Effector CD8-positive, alpha-beta T cell (primary cell): ENCODE results near the gene DLGAP1.
"Not testable (repeated sequence)": the region's sequence is repeated elsewhere in the genome, so short reads cannot be mapped to it uniquely, and the experiment has no call there.

Experiments used
- DNase-seq: peaks from one replicate; lab custom pipeline; 2025; lab: John Stamatoyannopoulos, UW

DLGAP1 gene

DNA sequence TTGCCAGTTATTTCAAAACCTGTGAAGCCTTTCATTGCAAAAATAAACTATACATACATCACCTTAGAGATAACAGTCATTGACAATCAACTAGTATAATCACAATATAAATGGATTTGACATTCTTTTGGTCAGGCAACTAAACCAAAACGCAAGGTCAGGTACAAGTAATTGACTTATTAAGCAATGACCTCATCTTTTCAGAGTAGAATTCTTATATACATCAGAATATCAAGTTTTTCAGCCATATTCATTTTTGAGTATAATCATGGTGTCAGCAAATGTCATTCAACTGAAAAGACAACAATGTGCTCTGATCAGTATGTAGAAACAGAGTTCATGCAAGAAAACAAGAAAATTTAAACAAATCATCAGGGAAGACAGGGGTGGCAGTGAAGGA, 796.6 kb downstream of the DLGAP1 start:
- no peak for DNase-seq

DNA sequence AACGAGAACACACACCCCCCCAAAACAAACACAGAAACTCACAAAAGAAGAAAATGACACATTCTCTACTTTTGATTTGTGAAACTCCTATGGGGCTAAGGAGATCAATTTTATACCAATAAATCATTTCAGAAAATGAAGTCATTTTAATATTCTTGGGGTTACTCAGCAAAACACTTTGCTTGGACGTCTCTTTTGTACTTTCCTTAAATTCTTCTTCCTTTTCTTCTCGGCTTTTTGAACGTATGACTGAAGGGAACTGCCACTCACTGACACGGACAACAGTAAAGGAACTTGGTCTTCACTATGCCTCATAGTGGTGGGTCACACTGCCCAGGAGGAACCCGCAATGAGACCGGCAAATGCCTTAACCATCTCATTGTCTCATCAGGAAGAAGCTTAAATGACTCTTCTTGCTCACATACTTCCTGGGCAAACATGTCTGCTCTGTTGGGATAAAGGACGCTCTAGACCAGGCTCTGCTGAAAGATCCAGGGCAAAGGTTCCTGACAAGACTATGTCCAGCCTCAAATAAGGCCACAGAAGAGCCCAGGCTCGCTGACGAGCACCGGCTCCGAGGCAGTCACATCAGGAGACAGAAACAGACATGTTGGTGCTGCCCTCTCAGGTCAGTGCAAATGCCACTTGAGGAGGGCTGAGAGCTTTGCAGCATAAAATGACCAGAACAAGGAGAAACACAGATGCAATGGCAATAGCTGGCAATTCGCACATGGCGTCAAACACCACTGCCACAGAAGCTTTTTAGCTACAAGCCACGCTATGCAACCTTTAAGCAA, 799.7 kb downstream of the DLGAP1 start:
- DNase-seq: no peak

DNA sequence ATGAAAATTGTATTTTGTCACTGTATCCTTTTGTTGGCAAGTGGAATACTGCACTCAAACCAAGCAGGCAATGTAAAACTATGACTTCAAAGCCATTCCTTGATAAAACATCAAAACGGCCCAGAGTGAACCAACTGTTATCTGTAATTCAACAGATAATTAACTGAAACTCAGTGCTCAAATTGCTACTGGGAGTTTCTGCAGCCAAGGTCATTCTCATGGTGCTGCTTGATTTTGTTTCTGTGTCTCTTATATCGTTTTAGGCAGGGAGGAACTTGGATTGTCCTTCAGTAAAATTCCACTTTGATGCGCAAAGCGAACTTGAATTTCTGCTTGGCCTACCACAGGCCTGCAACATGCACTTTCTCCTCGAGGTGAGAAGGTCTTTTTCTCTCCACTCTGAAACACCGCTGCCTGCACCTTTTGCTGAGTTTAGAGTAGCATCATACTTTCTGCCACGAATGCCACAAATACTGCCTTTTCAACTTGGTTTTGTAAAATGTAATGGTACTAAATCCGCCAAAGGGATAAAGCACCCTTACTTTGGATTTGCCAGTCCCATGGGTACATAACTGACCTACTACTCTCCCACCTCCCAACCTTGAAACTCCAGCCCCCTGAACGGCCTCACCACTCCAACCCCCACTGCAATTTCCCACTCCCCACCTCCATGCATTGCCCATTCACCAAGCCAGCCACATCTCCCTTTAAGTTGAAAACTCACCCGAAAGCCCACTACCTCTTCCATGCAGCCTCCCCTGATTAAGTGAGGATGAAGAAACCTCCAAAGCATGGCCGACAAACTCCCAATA, 800.5 kb downstream of the DLGAP1 start:
- no peak for DNase-seq

DNA sequence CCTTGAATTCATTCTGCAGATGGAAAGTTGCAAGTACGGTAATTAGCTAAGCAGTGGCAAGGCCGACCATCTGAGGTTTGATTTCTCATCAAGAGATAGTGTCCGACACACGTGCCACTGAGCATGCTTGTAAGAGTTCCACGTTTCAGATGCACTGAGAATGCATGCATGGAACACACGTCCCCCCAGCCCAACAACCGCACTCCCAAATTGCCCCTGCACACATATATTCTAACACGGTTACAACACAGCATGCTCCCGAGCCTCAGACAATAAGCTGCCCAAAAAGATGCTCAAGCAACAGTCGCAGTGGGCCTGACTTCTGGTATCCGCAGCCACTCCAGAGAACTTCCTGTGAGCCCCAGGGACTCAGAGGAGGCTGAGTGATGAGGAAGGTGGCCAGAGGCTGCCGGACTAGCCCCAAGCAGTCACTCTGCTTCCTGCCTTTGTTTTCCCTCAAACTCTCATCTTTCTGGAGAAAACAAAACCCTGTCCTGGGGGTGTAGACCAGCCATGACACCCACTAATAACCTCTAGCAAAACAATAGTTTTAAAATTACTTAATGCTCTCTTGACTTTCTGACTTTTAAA, 801.2 kb downstream of the DLGAP1 start:
- DNase-seq: no peak

DNA sequence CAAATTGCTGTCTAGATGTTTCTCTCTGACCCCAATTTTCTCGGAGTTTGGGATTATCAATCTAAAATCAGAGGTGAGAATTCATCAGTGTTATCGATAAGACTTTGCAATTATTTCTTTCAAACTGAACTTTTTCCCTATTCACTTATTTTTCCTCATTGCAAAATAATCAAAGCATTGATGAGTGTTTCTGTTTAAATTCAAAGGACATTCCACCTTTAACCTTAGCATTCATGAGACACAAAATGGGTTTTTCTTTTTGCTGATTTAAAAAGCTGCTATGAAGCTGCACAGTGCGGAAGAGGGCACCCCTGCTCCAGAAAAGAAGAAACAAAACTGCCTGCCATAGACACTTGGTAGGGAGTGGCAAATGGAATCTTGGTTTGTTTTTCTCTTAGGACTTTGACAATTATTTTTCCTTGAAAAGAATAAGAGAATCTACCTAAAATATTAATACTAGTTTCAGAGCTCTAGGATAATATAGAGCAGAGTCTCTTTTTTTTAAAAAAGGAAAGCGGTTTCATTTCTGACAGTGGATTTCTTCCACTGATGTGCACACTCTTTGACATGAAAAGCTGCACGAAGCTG, 801.8 kb downstream of the DLGAP1 start:
- DNase-seq: no peak

DNA sequence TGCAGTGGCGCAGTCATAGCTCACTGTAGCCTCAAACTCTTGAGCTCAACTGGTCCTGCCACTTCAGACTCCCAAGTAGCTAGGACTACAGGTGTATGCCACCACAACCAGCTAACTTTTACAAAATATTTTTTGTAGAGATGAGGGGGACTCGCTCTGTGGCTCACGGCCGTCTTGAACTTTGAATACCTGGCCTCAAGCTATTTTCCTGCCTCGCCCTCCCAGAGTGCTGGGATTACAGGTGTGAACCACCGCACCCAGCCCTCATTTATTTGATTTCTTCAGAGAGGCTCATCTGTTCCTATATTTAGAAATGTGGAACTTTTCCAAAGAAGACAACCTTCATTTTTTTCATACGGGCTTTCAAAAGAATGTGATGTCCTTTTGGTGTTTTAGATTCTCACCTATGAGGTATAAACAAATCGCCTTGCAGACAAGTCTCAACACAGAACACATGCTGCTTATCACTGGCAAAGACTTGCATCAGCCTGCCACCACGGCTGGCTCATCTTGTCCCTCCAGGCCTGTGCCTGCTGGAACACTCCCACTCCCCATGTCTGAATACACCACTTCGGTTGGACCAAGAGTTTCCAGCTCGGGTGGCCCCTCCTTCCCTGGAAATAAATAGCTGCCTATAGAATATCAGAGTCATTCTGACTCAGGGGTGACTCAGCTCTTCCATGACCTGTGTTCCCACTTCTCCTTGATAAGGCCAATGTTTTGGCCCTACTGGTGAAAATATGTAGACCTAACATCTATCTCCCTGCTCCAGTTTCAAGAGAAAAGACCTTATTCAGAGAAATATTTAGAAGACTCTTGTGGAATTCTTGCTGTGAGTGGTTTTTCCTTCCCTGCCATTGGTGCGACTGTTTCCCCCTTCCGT, 802.5 kb downstream of the DLGAP1 start:
- DNase-seq: no peak

DNA sequence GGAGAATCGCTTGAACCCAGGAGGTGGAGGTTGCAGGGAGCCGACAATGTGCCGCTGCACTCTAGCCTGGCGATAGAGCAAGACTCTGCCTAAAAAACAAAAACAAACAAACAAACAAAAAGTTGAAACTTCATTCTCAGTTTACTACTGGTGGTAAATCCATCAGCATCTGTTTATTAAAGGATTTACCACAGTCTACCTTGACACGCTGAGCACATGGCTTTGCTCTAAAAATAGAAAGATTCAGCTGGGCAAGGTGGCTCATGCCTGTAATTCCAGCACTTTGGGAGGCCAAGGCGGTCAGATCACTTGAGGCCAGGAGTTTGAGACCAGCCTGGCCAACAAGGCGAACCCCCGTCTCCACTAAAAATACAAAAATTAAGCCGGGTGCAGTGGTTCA, 803.8 kb downstream of the DLGAP1 start:
- DNase-seq: no peak

DNA sequence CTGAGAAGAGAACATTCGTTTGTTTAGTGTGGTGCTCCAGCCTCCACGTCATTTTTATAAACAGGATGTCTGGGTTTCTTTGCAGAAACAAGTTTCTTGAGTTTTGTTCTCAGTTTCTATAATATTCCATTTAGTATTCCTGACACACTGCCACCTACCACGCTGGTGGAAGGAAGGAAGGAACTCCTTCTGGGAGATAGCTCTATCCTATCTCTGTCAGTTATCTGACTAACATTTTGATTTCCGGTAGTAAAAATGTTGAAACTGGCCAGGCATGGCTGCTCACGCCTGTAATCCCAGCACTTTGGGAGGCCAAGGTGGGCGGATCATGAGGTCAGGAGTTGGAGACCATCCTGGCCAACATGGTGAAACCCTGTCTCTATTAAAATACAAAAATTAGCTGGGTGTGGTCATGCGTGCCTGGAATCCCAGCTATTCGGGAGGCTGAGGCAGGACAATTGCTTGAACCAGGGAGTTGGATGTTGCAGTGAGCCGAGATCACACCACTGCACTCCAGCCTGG, 804.5 kb downstream of the DLGAP1 start:
- not testable (repeated sequence) for DNase-seq

DNA sequence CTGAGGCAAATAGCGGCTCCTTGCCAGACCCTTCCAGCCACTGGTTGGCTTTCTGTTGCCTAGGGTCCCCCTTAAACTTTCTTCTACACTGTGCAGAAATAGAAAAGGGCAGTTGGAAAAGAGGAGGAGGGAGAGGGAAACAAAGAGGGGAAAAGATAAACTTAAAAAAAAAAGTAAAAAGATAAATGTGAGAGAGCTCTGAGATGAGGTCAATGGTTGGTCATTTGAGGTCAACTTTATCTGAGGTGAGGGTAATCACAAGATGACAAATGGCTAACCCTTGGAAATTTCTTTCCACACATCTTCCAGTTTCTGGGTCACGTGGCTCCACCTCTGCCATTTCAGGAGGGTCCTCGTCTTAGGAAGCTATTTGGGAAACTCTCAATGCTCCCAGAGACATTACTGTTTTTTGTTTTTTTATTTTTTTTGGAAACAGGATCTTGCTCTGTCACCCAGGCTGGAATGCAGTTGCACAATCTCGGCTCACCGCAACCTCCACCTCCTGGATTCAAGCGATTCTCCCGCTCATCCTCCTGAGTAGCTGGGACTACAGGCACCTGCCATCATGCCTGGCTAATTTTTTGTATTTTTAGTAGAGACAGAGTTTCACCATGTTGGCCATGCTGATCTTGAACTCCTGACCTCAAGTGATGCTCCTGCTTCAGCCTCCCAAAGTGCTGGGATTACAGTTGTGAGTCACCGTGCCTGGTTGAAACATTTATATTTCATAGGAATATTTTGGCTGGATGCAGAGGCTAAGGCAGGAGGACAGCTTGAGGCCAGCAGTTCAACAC, 805.3 kb downstream of the DLGAP1 start:
- DNase-seq: no peak

DNA sequence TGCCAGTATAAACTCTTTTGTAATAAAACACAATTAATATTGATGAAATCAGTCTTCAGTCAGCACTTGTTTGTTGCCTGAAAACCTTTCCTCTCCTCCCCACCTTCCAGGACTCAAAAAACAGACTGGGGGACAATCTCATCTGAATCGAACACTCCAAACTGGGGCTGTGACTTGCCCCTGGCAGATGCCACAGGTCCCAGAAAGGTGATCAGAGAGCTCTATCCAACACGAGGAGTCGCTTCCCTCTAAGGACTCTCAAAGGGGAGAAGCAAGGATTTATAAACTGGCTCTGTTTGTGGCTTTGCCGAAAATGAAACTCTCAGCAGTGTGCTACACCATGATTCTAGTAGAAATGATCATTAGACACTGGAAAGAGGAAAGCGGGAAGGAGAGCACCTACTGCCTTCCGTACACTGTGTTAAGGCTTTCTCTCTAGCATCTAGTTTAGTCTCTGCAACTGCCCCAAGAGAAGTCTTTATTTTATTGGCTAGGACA, 805.9 kb downstream of the DLGAP1 start:
- DNase-seq: no peak

DNA sequence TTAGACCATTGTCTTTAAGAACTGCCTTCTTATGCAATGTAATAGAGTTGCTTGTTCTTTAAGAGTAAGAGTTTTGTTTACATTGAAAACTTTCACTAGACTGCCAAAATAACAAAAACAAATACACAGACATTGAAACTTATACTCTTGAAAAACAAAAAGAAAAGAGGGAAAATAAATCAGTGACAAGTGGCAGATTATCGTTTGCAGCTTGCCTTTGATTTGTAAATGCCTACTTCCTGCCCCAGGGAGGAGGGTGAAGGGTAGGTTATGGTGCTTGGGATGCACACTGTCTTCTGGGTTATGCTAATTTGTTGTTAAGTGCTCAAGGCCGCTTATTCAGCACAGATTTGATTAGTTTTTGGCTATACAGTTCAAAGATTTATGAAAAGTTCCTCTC, 806.5 kb downstream of the DLGAP1 start:
- no peak for DNase-seq

DNA sequence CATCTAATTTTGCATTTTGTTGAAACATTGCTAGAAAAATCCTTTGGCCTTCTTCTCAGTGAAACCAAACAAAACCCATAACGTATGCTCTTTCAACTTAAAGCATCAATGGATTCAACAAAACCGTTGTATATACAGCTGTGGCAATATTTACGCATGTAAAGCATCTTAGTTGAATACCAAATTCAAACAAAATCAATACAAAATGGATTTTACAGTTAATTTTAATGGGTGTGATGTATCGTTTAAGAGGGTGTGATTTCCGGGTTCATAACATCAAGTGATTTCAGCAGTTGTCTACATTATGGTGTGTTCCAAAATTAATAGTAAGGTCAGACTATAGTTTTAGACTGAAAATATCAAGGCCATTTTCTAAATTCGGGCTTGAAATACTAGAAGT, 806.9 kb downstream of the DLGAP1 start:
- no peak for DNase-seq

DNA sequence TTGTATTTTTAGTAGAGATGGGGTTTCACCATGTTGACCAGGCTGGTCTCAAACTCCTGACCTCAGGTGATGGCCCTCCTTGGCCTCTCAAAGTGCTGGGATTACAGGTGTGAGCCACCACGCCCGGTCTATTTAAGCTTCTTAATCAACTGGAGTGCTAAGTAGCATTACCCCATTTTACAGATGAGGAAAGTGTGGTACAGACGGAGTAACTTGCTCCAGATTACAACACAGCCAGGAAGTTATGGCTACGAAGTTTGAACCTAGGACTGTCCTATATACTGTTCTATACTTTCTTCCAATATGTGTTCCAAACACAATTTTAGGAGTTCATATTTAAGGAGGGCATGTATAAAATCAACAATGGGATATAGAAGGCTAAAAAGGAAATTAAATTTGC, 807.5 kb downstream of the DLGAP1 start:
- DNase-seq: no peak

DNA sequence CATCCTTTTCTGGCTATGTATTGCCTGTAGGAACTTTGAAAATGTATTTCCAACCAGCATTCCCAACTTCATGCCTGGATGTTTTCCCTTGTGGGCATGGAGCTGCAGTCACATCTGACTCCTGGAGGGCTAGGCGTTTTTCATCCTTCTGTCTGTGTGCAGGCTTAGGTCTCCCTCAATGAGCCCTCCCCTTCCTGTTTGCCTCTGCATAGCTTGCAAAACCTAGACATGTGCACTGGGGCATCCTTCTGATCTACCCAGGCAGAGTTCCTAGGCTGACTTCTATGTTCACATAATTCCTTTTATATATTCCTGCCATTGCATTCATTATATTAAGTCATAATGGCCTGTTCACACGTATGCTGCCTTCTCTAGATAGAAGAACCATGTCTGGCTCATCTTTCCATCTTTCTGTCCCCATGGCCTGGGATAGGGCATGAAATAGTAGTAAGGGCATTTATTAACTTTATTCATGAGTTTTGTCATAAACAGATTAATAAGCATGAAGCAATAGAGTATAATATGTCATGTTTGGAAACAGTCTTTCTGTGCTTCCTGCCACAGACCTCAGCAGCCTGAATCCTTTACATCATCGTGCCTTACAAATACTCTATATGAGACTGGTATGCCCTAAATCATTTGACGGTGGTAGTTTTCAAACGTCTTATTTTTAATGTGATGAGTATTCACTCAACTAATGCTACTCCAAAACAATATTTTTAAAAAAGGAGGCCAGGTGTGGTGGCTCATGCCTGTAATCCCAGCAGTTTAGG, 809.5 kb downstream of the DLGAP1 start:
- DNase-seq: no peak

DNA sequence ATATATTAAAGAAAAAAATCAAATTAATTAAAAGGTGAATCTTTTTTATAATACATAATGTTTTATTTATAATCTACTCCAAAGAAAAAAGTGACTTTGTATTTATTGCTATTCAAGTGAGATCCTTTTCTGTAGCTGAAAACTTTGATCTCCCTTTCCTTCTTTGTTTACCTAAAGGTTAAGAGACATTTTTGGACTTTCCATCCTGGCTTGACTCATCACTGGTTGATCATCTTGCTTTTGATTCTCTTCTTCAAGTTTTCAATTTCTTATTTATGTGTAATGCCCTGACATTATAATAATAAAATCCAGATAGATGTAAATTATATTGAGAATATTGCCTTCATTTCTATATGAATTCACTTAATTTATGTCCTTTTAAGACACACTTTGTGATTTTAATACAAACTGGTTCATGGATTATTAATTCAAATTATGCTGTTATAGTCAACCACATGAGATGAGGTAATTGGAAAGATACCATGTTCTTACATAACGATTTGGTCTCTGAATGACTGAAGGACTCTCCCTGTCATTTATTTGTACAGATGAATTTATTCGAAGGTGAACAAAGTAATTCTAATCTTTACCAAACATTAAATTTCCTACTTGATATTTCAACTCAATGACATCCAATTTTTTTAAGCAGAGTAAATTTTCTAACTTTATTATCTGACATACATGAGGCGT, 820.7 kb downstream of the DLGAP1 start:
- no peak for DNase-seq

DNA sequence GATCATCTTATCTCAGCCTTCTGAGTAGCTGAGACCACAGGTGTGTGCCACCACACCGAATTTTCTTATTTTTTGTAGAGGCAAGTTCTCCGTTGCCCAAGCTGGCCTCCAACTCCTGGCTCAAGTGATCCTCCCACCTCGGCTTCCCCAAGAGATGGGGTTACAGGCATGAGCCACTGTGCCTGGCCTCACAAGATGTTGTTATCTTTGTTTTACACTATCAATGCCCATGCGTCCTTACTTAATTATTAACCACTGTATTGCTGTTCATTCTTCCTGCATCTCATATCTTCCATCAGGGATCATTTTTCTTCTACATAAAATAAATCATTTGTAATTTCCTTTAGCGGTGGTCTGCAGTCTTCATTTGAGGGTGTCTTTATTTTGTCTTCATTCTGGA, 823.2 kb downstream of the DLGAP1 start:
- DNase-seq: no peak

DNA sequence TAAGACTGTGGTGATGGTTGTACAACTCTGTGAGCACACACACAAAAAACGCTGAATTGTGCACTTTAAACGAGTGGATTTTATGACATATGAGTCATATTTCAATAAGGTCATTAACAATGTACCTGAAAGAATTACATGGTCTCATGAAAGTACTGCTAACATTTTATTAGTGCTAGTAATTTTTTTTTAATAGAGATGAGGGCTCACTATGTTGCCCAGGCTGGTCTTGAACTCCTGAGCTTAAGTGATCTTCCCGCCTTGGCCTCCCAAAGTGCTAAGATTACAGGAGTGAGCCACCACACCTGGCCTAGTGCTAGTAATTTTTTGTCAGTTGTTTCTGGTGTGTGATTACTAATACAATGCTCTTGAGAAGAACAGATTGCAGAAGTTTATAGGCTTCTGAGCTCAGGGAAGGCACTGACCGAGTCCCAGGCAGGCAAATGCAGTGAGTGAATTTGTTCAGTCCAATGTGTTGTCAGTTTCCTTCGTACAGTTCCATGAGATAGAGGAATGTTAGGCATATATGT, 828.1 kb downstream of the DLGAP1 start:
- DNase-seq: no peak

DNA sequence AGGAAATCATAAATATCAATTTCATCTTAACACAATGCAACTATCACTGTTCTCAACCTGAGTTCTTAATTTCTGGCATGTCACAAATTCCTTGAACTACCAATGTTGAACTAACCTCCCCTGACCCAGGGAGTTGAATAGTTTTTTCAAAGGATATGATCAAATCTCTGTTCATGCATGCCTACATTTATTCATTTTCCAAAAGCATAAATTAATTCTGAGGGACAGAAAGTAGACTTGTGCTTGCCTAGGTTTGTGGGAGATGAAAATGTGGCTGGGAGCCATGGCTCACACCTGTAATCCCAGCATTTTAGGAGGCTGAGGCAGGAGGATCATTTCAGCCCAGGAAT, 829.4 kb downstream of the DLGAP1 start:
- no peak for DNase-seq
